RCC 7860 (cell line): ENCODE measurements around the gene ARL3.
"Not testable (repeated sequence)": the region's sequence is repeated elsewhere in the genome, so short reads cannot be mapped to it uniquely, and the experiment has no call there.

ENCODE experiments used
- DNase-seq: peaks from one replicate; pipeline ENCODE4 v3.0.0-alpha.2; 2015; ENCODE audit warnings: low spot score
- FAIRE-seq: peaks from 2 replicates; lab custom pipeline; 2012; peaks lifted over from hg19 to GRCh38; lab: Jason Lieb, UNC

ARL3 gene

DNA sequence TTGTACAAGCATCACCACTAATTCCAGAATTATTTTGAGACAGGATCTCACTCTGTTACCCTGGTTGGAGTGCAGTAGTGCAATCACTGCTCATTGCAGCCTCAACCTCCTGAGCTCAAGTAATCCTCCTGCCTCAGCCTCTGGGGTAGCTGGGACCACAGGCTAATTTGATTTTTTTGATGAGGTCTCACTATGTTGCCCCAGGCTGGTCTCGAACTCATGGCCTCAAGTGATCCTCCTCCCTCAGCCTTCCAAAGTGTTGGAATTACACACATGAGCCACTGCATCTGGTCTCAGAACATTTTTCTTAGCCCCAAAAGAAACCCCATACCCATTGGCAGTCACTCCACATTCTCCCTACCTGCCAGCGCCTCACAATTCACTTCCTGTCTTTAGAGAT is 26.0 kb upstream of the ARL3 start:
- FAIRE-seq, result no peak
- DNase-seq, result no peak

DNA sequence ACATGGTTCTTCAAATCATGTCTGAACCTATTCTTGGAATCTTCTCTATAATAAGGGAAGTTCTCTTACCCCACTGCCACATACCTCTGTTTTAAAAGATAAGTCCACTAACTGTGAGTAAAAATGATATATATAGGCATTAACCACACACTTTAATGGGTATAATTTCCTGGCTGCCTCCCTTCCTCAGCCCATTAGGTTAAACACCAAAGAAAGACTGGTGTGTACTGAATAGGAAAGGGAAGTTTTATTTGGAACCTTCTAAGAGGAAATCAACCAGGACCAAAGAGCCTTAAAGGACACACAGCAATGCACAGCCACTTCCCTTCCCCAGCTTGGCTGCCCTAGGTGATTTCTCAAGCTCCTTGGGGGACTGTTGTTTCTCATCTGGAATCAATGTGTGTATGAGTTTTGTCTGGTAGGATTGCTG is 24.5 kb upstream of the ARL3 start:
- no peak for DNase-seq
- FAIRE-seq, result no peak

DNA sequence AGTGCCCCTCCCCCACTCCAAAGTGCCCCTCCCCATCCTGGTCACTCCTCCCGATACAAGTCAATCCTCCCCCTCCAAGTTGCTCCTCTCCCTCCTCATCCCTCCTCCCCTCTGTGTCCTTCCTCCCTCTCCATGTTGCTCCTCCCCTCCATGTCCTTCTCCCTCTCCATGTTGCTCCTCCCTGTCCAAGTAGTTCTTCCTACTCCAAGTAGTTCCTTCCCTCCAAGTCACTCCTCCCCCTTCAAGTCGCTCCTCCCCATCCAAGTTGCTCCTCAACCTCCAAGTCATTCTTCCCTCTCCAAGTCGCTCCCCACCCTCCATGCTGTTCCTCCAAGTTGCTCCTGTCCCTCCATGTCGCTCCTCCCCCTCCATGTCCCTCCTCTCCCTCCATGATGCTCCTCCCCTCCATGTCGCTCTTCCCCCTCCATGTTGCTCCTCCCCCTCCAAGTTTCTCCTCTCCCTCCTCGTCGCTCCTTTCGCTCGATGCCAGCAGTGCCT is 20.9 kb upstream of the ARL3 start:
- DNase-seq (no peak), FAIRE-seq (no peak)

DNA sequence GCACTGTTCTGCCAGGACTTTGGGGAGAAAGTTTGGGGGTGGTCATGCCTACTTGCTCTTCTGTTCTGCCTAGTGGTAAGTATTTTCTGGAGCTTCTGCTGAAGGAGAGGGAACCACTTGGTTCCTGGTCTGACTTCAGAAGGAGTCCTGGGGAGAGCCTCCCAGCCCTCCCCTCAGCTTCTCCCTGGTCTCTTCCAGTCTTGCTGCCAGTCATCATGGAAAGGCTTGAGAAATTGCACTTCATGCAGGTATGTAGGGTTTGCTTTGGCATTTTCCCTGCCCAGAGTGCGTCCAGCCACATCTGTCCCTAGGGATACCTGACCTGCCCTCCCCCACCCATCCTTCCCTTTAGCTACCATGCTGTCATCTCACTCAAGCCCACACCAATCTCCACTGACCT is 18.5 kb upstream of the ARL3 start:
- no peak for FAIRE-seq

DNA sequence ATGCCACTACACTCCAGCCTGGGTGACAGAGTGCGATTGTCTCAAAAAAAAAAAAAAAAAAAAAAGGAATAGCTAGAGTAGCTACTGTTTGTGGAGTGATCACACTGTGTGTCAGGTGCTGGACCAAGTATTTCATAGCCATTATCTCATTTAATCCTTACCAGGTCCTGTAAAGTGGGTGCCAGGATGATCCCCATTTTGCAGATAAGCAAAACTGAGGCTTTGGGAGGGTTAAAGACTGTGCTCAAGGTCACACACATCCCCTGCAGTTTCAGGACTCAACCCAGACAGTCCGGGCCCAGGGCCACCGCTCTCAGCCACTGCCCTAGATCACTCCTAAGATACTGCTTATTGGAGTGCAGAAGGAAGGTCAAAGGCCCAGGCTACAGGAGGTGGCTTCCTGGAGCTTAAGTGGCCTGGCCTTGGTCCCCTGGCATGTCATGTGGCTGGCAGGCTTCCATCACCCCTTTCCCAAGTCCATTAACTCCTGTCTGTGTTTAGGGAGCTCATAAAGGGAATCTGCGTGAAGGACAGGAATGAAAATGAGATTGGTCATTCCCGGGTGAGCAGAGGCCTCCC is 17.1 kb upstream of the ARL3 start:
- DNase-seq (no peak), FAIRE-seq (no peak)

More for the DNA sequence above, 18.5 kb upstream of the ARL3 start:
- no peak for DNase-seq

DNA sequence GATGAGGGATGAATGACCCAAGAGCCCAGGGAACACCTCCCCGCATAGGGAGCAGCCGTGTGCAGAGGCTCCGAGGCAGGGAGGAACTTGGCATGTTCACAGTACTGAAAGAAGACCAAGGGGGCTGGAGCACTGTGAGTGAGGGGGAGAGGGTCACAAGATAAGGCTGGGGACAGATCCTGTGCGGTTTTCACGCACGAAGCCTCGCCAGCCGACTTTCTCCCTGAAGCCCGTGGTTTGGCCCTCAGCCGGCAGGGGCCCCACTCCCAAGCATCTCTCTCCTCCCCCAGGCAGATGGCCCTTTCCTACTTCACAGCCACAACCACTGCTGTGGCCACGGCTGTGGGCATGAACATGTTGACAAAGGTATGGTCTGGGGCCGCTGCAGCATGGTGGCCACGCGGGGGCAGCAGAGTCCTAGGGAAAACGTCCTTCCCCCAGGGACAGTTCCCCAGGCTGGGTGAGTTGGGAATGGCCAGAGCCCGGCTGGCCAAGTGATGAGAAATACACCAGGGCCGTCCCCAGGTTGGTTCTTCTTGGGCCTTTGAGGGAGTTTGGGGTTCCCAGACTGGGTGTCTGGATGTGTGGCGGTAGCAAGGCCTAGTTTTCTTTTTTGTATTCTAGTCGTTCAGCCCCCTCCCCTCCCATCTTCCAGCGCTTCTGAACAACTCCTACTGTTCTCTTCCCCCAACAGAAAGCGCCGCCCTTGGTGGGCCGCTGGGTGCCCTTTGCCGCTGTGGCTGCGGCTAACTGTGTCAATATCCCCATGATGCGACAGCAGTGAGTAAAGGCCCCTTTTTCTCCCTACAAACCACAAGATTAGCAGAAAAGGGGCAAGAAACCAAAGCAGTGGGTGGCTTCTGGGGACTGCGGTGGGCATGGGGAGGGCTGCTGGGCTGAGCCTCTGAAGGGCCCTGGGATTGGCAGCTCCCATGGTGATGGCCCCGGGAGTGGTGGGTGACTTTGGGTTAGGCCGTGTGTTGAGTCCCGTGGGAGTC is 15.1 kb upstream of the ARL3 start:
- peak; percentile 52 for FAIRE-seq
- DNase-seq, result peak; percentile 60

DNA sequence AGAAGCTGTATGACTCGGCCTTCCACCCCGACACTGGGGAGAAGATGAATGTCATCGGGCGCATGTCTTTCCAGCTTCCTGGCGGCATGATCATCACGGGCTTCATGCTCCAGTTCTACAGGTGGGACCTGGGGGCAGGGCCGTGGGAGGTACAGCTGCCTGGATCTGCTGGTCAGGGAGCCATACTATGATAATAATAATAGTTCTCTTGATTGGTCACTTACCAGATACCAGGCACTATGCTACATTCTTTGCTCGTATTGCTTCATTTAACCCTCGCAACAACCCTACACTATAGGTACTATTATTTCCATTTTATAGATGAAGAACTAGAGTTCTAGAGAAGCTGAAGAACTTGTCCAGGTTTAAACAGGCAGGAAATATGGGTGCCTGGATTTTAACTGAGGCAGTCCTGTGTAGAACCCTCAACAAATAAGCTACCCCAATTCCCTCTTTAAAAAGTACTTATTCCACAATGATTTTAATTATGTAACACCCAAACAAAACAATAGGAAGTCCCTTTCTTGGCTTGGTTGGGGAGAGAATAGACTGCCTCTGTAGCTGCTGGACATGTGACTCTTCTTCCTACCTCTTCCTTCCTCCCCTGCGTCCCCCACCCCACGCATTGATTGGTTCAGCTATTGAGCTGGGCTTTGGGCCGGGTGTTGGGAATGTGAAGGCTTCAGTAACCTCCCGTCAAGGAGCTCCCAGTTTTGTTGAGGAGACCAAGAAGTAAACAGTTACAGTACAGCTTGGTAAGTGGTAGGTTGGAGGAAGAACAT is 13.0 kb upstream of the ARL3 start:
- DNase-seq (peak; percentile 39), FAIRE-seq (no peak)

DNA sequence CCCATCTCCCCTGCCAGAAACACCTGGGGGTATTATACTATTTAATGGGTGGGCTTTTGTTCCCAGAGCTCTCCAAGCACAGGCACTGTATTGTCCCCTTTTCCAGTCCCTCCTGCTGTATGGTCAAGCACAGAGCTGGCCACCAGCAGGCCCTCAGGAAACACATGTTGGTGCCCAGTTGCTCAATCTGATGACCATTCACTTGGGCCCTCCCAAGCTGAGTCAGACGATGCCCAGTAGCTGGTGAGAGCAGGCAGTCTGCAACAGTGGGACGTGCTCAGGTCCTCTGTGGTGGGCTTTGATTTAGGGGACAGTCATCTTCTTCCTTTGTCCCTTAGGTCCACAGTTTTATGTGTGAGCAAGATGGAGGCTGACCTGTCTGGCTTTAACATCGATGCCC is 12.1 kb upstream of the ARL3 start:
- no peak for DNase-seq
- FAIRE-seq, result no peak

DNA sequence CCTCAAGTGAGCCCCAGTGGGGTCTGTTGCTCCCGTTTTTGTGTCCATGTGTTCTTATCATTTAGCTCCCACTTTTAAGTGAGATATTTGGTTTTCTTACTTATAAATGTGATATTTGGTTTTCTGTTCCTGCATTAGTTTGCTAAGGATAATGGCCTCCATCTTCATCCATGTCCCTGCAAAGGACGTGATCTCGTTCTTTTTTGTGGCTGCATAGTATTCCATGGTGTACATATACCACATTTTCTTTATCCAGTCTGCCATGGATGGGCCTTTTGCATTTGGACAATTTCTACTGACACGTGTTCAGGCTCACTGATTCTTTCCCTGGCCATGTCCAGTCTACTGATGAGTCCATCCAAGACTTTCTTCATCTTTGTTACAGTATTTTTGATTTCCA is 9.8 kb upstream of the ARL3 start:
- DNase-seq, result no peak
- FAIRE-seq, result no peak

DNA sequence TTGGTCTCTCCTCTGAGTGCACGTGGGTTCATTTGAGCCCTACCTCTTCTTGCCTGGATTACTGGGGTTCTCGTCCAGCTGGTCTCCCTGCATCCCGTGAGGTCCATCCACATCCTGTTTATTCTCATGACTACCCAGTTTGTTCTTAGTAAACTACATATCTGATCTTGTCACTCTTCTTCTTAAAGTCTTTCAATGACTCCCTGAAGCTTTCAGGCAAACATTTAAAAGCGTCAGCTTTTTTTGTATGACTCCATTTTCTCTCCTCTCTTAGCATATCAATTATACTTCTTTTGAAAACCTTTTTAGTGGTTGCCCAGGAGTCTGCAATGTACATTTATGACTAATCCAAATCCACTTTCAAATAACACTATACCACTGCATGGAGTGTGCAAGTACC is 7.8 kb upstream of the ARL3 start:
- FAIRE-seq, result no peak
- DNase-seq, result no peak

DNA sequence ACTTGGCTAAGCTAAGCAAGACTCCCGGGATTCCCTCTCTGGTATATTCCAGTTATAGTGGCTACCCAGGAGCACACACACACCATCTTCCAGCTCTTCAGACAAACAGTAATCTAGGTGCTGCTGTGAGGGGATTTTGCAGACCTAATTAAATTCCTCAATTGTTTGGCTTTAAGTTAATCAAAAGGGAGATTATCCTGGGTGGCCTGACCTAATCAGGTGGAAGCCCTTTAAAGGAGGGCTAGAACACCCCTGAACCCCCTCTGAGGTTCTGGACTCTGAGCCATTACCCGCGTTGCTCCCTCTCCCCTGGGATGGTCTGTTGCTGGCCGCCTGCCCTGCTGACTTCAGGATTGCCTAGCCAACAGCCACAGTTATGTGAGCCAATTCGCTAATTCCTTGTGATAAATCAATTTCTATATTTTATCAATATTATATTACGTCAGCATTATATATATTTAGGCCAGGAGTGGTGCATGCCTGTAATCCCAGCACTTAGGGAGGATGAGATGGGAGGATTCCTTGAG is 6.6 kb upstream of the ARL3 start:
- no peak for DNase-seq

DNA sequence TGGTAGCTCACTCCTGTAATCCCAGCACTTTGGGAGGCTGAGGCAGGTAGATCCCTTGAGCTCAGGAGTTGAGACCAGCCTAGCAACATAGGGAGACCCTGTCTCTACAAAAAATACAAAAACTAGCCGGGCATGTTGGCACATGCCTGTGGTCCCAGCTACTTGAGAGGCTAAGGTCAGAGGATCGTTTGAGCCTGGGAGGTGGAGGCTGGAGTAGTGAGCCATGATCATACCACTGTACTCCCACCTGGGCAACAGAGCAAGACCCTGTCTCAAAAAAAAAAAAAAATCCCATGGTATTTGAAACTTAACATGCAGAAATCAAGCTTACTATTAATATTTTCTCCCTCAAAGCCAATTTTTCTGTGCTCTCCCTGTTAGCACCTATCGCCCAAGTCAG is 6.1 kb upstream of the ARL3 start:
- FAIRE-seq (no peak), DNase-seq (no peak)

More for the DNA sequence above, 6.6 kb upstream of the ARL3 start:
- no peak for FAIRE-seq

DNA sequence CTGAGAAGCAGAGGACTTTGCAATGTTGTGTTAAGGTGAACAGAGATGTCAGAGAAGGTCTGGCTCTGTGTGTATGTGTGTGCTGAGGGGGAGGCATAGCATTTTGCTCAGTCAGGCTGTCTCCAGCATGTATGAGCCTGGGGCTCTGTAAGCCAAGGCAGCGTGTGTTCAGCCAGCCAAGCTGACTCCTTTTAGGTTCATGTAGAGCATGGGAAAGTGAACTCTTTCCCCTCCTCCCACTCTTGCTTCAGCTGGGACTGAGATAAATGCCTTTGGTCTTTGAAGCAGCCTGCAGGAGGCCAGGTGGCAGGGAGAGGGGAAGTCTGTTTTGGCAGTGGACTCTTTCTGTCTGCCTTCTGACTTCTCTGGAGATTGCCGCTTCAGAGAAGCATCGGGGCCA is 4.0 kb upstream of the ARL3 start:
- DNase-seq (no peak), FAIRE-seq (no peak)

DNA sequence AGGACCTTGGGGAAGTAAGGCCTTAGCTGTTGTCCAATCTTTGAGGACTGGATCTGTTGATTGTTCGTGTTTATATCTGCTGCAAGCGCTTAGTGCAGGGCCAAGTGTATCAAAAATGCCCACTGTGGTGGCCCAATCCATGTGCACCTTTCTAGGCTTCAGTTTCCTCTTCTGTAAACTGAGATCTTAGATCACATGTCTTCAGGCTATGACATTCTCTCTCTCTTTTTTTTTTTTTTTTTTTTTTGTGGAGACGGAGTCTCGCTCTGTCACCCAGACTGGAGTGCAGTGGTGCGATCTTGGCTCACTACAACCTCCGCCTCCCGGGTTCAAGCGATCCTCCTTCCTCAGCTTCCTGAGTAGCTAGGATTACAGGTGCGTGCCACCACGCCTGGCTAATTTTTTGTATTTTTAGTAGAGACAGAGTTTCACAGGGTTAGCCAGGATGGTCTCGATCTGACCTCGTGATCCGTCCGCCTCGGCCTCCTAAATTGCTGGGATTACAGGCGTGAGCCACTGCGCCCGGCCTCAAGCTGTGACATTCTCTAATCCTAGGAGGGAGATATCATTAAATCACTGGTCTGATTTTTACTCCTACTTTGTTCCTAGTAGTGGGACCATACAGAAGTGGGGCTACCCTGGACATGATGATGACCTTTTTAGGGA is 2.8 kb upstream of the ARL3 start:
- DNase-seq, FAIRE-seq: not testable (repeated sequence)

DNA sequence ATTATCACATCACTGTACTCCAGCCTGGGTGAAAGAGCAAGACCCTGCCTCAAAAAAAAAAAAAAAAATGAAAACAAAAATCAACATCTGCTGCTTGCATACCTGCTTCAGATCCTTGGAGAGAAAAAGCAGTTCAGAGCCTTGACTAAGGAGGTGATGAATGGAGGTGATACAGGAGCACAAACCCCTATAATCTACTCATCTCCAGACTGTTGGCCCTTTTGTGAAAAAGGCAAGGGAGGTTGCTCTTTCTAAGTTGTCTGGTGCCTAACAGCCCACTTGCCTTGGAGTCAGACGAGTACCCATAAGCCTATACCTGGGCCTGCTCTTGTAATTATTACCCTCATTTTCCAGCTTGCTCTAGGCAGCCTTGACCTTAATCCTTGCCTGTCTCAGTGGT is 1.7 kb upstream of the ARL3 start:
- FAIRE-seq (no peak), DNase-seq (no peak)

DNA sequence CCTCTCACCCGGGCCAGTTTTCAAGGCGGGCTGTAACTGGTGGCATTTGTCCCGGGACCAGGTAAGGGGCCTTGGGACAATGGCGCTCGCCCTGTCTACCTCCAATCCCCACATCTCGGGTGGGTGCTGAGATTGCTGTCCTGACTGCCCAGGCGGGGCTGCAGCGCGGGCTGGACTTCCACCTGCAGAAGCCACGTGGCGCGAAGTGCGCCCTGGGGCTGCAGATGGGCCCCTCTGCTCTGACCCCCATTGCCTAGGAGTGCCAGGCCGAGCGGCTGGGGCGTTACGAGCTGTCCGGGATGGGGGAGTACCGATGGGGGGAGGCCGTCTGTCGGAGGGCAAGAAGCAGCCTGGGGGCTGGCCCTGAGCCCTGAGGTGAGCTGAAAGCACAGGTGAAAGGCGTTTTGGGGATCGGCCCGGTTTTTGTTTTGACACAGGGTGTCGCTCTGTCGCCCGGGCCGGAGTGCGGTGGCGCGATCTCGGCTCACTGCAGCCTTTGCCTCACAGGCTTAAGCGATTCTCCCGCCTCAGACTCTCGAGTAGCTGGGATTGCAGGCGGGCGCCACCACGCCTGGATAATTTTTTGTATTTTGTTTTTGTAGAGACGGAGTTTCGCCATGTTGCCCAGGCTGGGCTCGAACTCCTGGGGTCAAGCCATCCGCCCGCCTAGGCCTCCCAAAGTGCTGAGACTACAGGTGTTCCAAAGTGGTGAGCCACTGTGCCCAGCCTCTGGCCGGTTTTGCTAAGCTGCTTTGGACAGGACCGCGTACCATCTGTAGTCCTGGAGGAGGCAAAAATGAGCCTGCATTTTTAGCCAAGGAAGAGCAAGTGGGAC is 641 bp upstream of the ARL3 start, which contains the start of gene SFXN2:
Gene SFXN2 (plus strand): TSS at position 16 of the 835 bp plus-strand sequence. CDS start 12,001 bp downstream, outside the sequence.
- FAIRE-seq, result no peak
- DNase-seq, result no peak

DNA sequence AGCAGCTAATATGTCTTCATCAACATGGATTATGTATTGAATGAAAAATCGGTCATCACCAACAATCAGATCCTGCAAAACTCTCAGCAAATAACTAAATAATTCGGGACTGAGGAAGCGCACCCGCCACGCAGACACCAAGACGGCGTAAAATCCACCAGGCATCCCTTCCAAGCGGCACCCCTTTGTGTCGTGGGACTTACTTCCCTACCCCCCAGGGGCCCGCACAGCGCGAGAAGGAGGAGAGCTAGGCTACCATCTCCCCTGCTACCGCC is 721 bp downstream of the ARL3 start:
- FAIRE-seq (no peak), DNase-seq (no peak)

DNA sequence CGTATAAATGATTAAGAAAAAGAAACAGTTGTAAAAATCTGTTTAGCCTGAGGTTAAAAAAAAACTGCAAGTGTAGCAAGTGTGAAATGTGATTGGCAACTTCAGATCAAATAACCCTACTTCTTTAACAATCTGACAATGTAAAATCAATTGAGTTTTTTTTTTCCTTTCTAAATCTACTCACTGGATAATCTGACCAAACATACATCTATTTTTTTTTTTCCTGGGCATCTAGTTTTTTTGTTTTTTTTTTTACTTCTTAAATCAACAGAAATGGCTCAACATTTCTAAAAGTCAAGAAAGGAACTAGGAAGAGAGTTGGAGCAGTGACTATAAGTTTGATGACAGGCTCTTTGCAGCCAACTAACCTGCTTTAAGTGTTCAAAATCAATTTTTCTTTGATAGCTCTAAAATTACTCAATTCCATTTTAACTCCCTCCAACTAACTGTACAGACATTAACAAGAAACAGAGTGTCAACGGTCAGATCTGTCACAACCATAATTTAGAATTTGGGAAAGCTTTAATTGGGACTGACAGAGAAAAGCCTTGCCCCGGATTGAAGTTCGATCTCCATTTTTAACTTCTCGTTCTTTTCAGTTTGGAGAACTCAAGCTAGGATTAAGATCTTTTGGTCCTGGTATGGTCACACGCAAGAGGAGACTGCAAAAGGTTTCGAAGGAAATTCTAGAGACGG is 1.2 kb downstream of the ARL3 start:
- FAIRE-seq, result no peak

DNA sequence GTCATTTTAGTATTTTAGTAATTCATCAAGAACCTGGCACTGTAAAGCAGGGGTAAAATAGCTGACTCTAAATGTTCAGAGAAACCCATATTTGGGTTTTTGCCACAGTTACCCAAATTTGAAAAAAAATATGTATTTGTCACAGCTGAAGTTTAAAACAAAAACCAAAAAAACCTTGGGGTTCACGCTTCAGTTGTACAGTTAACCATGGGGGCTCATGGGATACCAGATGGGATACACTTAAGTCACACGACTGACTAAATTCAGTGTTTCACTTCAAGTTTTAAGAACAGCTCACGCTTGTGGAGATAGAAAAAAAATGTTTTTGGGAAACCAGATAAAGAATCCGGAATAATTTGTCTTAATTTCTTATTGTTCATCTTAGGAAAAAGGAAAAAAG is 2.1 kb downstream of the ARL3 start:
- no peak for FAIRE-seq
- no peak for DNase-seq

More for the DNA sequence above, 1.2 kb downstream of the ARL3 start:
- no peak for DNase-seq
